GM12891 (cell line): ENCODE data around the gene MGLL.
"Not testable (repeated sequence)": the region's sequence is repeated elsewhere in the genome, so short reads cannot be mapped to it uniquely, and the experiment has no call there.

Experiments
- DNase-seq: peaks from one replicate; pipeline ENCODE4 v3.0.0; 2011; ENCODE audit warnings: low spot score; ENCODE audit not compliant: insufficient read length
- FAIRE-seq: peaks from 2 replicates; lab custom pipeline; 2011; peaks lifted over from hg19 to GRCh38; lab: Jason Lieb, UNC
- PAX5 ChIP-seq: IDR thresholded peaks from 2 replicates; pipeline ENCODE4 v1.6.1; 2011; ENCODE audit warnings: low read length, moderate library complexity, mild to moderate bottlenecking; ENCODE audit not compliant: insufficient read depth, severe bottlenecking
- POLR2A ChIP-seq: IDR thresholded peaks from 2 replicates; pipeline ENCODE4 v1.6.1; 2011; ENCODE audit warnings: low read depth, low read length, control low read depth
- POLR2AphosphoS5 ChIP-seq: IDR thresholded peaks from 2 replicates; pipeline ENCODE4 v1.6.1; 2011; ENCODE audit warnings: low read depth, low read length, control low read depth
- POU2F2 ChIP-seq: IDR thresholded peaks from 2 replicates; pipeline ENCODE4 v1.6.1; 2011; ENCODE audit warnings: low read depth, mild to moderate bottlenecking, control low read depth, low read length, moderate library complexity
- SPI1 ChIP-seq: IDR thresholded peaks from 2 replicates; pipeline ENCODE4 v1.6.1; 2011; ENCODE audit warnings: low read depth, low read length, control low read depth
- TAF1 ChIP-seq: IDR thresholded peaks from 2 replicates; pipeline ENCODE4 v1.6.1; 2011; ENCODE audit warnings: low read depth, low read length, control low read depth

Gene MGLL

DNA sequence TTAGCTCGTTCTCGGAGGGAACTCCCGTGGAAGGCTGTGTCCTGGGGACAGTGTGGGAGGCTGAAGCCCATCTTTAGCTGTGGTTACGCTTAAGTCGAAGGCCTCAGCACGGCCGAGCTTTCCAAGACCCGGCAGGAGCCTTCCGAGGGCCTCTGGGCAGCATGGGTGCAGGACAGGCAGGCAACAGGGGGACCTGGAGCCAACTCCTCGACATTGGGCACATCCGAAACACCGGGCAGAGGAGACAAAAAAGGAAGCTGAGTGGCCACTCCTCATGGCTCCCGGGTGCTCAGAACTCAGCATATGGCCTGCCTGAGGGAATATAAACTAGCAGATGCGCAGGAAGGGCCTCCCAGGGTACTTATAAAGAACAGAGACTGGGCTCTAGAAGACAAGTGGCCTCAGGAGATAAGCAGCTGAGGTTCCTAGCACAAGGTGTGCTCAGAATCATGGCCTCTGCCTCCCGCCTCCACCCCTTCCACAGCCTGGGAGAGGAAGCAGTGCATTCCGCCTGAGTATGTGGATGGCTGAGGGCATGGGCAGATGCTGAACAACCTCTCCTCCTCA is 115.4 kb downstream of the MGLL start:
- no peak for FAIRE-seq

GRCh38 chr3:127706312-127706711 is 116.0 kb downstream of the MGLL start:
- DNase-seq, result no peak
- no peak for FAIRE-seq
- TF ChIP-seq TAF1, result no peak
- TF ChIP-seq POU2F2, result no peak
- TF ChIP-seq PAX5, result no peak
- TF ChIP-seq POLR2AphosphoS5, result no peak
- TF ChIP-seq POLR2A, result no peak
- no peak for TF ChIP-seq SPI1

More for the DNA sequence above, 115.4 kb downstream of the MGLL start:
- DNase-seq, result no peak
- no peak for TF ChIP-seq POLR2AphosphoS5
- no peak for TF ChIP-seq POU2F2
- no peak for TF ChIP-seq TAF1
- no peak for TF ChIP-seq PAX5
- TF ChIP-seq SPI1, result no peak
- no peak for TF ChIP-seq POLR2A

DNA sequence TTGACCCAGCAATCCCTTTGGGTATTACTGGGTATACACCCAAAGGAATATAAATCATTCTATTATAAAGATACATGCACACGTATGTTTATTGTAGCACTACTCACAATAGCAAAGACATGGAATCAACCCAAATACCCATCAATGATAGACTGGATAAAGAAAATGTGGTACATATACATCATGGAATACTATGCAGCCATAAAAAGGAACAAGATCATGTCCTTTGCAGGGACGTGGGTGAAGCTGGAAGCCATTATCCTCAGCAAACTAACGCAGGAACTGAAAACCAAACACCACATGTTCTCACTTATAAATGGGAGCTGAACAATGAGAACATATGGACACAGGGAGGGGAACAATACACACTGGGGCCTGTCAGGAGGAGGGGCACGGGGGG is 117.5 kb downstream of the MGLL start:
- DNase-seq, FAIRE-seq: not testable (repeated sequence)

DNA sequence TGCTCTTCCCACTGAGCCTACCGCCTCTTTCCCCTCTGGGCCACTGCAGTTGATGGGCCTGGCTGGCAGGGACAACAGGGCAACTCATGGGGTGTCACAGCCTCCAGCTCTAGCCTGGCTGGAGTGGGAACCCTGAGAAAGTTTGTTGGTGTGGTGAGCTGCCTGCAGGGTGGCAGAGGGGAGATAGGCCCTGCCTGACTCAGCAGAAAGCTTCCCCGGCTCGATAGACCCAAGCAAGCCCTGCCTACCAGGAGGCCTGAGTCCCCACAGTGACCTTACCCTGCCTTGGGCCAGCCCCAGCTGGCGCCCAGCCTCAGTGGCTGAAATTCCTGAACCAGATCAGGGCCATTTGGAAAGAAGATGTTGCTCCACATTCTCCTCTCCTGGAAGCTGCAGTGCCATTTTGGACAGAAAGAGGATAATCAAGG is 120.2 kb downstream of the MGLL start:
- DNase-seq (no peak), FAIRE-seq (no peak)
- TF ChIP-seq PAX5 (no peak), POLR2A (no peak), TAF1 (no peak), POU2F2 (no peak), POLR2AphosphoS5 (no peak), SPI1 (no peak)

GRCh38 chr3:127701280-127701911 is 120.9 kb downstream of the MGLL start:
- FAIRE-seq (no peak), DNase-seq (no peak)
- TF ChIP-seq POU2F2, result no peak

- no peak for FAIRE-seq
- DNase-seq, result no peak
- TF ChIP-seq POU2F2 (no peak), POLR2AphosphoS5 (no peak), SPI1 (no peak), PAX5 (no peak), POLR2A (no peak), TAF1 (no peak)
These were observed 121.9 kb downstream of the MGLL start for GRCh38 chr3:127700406-127700805.

- DNase-seq (no peak), FAIRE-seq (no peak)
- TF ChIP-seq TAF1 (no peak), POLR2A (no peak), PAX5 (no peak), POU2F2 (no peak), SPI1 (no peak), POLR2AphosphoS5 (no peak)
These were observed 122.7 kb downstream of the MGLL start for GRCh38 chr3:127699416-127700300.

GRCh38 chr3:127698691-127699415 is 123.5 kb downstream of the MGLL start:
- TF ChIP-seq PAX5 (no peak), POLR2A (no peak), POLR2AphosphoS5 (no peak), SPI1 (no peak), TAF1 (no peak), POU2F2 (no peak)
- DNase-seq (no peak), FAIRE-seq (no peak)

GRCh38 chr3:127698286-127698685 is 124.0 kb downstream of the MGLL start:
- DNase-seq (no peak), FAIRE-seq (no peak)
- TF ChIP-seq POLR2AphosphoS5 (no peak), TAF1 (no peak), POLR2A (no peak), POU2F2 (no peak), PAX5 (no peak), SPI1 (no peak)
